SK-N-SH (cell line): Measurements from ENCODE around the gene AKAP6. TPM values are rescaled to one million over a fixed set of nuclear protein-coding genes. Genes with fewer than 3 reads are reported as not detected.

ENCODE experiments used
- CTCF ChIA-PET: fragments of 300-600, 350-600 bp; formaldehyde crosslinking; extraction: SDS; loops from one replicate; lab custom pipeline; 2021; lab: Yijun Ruan, JAX
- POLR2A ChIA-PET: fragments of 350-600 bp; sonication (Branson Sonifier 250); formaldehyde crosslinking; extraction: SDS; loops from one replicate; lab custom pipeline; 2020; ENCODE audit warnings: antibody characterized with exemption, inconsistent platforms; lab: Yijun Ruan, JAX
- DNase-seq: peaks from one replicate; pipeline ENCODE4 v3.0.0; 2012
- H2AFZ ChIP-seq: fragments of 200-600 bp; sonication (generic); 2 replicates; pipeline ENCODE4 v1.8.1; 2016; ENCODE audit warnings: antibody characterized with exemption, mild to moderate bottlenecking, low read depth
- H3F3A ChIP-seq: fragments of 200-600 bp; sonication (generic); replicated peaks from 2 replicates; pipeline ENCODE3; 2016; ENCODE audit warnings: antibody characterized with exemption, mild to moderate bottlenecking; ENCODE audit not compliant: insufficient read depth
- H3K27ac ChIP-seq, 2 experiments: fragments of 200-500 bp in 1 of 2; fragments of 200-600 bp in 1 of 2; sonication (Bioruptor generic) in 1 of 2; sonication (generic), shearing (Covaris generic) in 1 of 2; 2 replicates each; pipeline versions ENCODE4 v1.5.1 to v1.6.1; 2014 to 2016; ENCODE audit warnings: low read depth in 2 of 2, inconsistent platforms in 1 of 2, low read length in 1 of 2, mild to moderate bottlenecking in 1 of 2, mixed read lengths in 1 of 2
- H3K27me3 ChIP-seq: fragments of 200-600 bp; sonication (generic), shearing (Covaris generic); 2 replicates; pipeline ENCODE4 v1.6.1; 2016; ENCODE audit warnings: mixed run types; ENCODE audit not compliant: insufficient read depth
- H3K36me3 ChIP-seq, 2 experiments: fragments of 200-500 bp in 1 of 2; fragments of 200-600 bp in 1 of 2; sonication (Bioruptor generic) in 1 of 2; sonication (generic) in 1 of 2; replicated peaks in 1 of 2; 2 replicates each; pipeline versions ENCODE3 to v1.5.1; 2014 to 2016; ENCODE audit warnings: low read length in 1 of 2, mild to moderate bottlenecking in 1 of 2; ENCODE audit not compliant: insufficient read depth in 2 of 2, control insufficient read depth in 1 of 2
- H3K4me1 ChIP-seq, 2 experiments: fragments of 200-500 bp in 1 of 2; fragments of 200-600 bp in 1 of 2; sonication (Bioruptor generic) in 1 of 2; sonication (generic), shearing (Covaris generic) in 1 of 2; 2 replicates each; pipeline versions ENCODE4 v1.5.1 to v1.6.1; 2014 to 2016; ENCODE audit warnings: low read depth in 1 of 2, low read length in 1 of 2, mixed run types in 1 of 2; ENCODE audit not compliant: insufficient read depth in 2 of 2, control insufficient read depth in 1 of 2
- H3K4me2 ChIP-seq: fragments of 200-600 bp; sonication (generic), shearing (Covaris generic); 2 replicates; pipeline ENCODE4 v1.6.1; 2017; ENCODE audit warnings: mixed run types
- H3K4me3 ChIP-seq, 2 experiments: fragments of 200-500 bp in 1 of 2; fragments of 200-600 bp in 1 of 2; sonication (Bioruptor generic) in 1 of 2; sonication (generic), shearing (Covaris generic) in 1 of 2; 2 replicates each; pipeline versions ENCODE4 v1.5.1 to v1.8.1; 2014 to 2016; ENCODE audit warnings: low read depth in 2 of 2, inconsistent platforms in 1 of 2, low read length in 1 of 2, mild to moderate bottlenecking in 1 of 2, mixed read lengths in 1 of 2, moderate library complexity in 1 of 2
- H3K79me2 ChIP-seq: fragments of 200-600 bp; sonication (generic); 2 replicates; pipeline ENCODE4 v1.8.1; 2017; ENCODE audit warnings: mild to moderate bottlenecking; ENCODE audit not compliant: insufficient read depth
- H3K9ac ChIP-seq: fragments of 200-600 bp; sonication (generic); 2 replicates; pipeline ENCODE4 v1.6.1; 2017; ENCODE audit warnings: mixed run types
- H3K9me2 ChIP-seq: fragments of 200-600 bp; sonication (generic); 2 replicates; pipeline ENCODE4 v1.6.1; 2017; ENCODE audit warnings: mixed run types
- H3K9me3 ChIP-seq: fragments of 200-600 bp; sonication (generic); 2 replicates; pipeline ENCODE4 v1.6.1; 2017; ENCODE audit warnings: mixed run types, mild to moderate bottlenecking, moderate library complexity
- H4K20me1 ChIP-seq: fragments of 200-600 bp; sonication (generic); 2 replicates; pipeline ENCODE4 v1.6.1; 2017; ENCODE audit warnings: mild to moderate bottlenecking, mixed run types; ENCODE audit not compliant: insufficient read depth
- CHD2 ChIP-seq: fragments of 150-350 bp; IDR thresholded peaks from 2 replicates; pipeline ENCODE4 v1.6.1; 2018; ENCODE audit warnings: low read length; ENCODE audit not compliant: partially characterized antibody
- EP300 ChIP-seq, 2 experiments: IDR thresholded peaks; 2 replicates each; pipeline versions ENCODE4 v1.4.0 to v1.6.1; 2012; ENCODE audit warnings: borderline replicate concordance in 1 of 2, low read depth in 1 of 2, low read length in 1 of 2
- EZH2phosphoT487 ChIP-seq: fragments of 200-600 bp; sonication (generic); IDR thresholded peaks from 2 replicates; pipeline ENCODE4 v1.6.1; 2017; ENCODE audit warnings: low read depth, mixed run types, mild to moderate bottlenecking, antibody characterized with exemption, moderate library complexity, borderline replicate concordance
- FOSL2 ChIP-seq: IDR thresholded peaks from 2 replicates; pipeline ENCODE4 v1.4.0; 2012; ENCODE audit warnings: low read depth, mild to moderate bottlenecking, moderate library complexity, borderline replicate concordance
- FOXJ3 ChIP-seq: sonication (generic); formaldehyde crosslinking; IDR thresholded peaks from 2 replicates; pipeline ENCODE4 v1.5.1; 2020; ENCODE audit warnings: mild to moderate bottlenecking, missing genetic modification reagents
- GATA2 ChIP-seq: sonication (generic); formaldehyde crosslinking; IDR thresholded peaks from 2 replicates; pipeline ENCODE4 v1.5.0; 2020; ENCODE audit warnings: mild to moderate bottlenecking, missing genetic modification reagents
- JUND ChIP-seq: IDR thresholded peaks from 2 replicates; pipeline ENCODE4 v1.4.0; 2012
- MAX ChIP-seq: IDR thresholded peaks from 2 replicates; pipeline ENCODE4 v1.4.0; 2012; ENCODE audit warnings: low read depth
- MXI1 ChIP-seq: IDR thresholded peaks from 2 replicates; pipeline ENCODE4 v1.6.1; 2012; ENCODE audit warnings: mild to moderate bottlenecking, low read depth, low read length, improper control_type of control experiment
- NRF1 ChIP-seq: IDR thresholded peaks from 2 replicates; pipeline ENCODE4 v1.6.1; 2012; ENCODE audit warnings: low read depth, mild to moderate bottlenecking, low read length
- POLR2AphosphoS5 ChIP-seq: IDR thresholded peaks from 2 replicates; pipeline ENCODE4 v1.6.1; 2012; ENCODE audit warnings: low read depth, low read length
- RAD21 ChIP-seq: IDR thresholded peaks from 2 replicates; pipeline ENCODE4 v1.6.1; 2012; ENCODE audit warnings: mild to moderate bottlenecking, low read length
- RFX5 ChIP-seq: IDR thresholded peaks from 2 replicates; pipeline ENCODE4 v1.6.1; 2012; ENCODE audit warnings: mild to moderate bottlenecking, improper control_type of control experiment, low read length
- TCF12 ChIP-seq: IDR thresholded peaks from 2 replicates; pipeline ENCODE4 v1.4.0; 2012
- TEAD4 ChIP-seq: IDR thresholded peaks from 2 replicates; pipeline ENCODE4 v1.4.0; 2012; ENCODE audit warnings: mild to moderate bottlenecking, borderline replicate concordance; ENCODE audit not compliant: insufficient read depth
- YY1 ChIP-seq: IDR thresholded peaks from 2 replicates; pipeline ENCODE4 v1.4.0; 2012; ENCODE audit warnings: low read depth, mild to moderate bottlenecking
- WGBS: methylation state at CpG from one replicate; pipeline ENCODE4 v1.1.6; 2017; ENCODE audit warnings: low lambda C conversion rate; 5-methylcytosine and 5-hydroxymethylcytosine counted together
- polyA plus RNA-seq, 3 experiments: library from polyadenylated mRNA; depleted of rRNA; stranded (reverse); fragments of >200 nt; gene quantifications; 2 replicates each; pipeline ENCODE4 v1.2.3, GENCODE V29; 2012
- TF ChIP-seq, protein P1 (sequence below): IDR thresholded peaks from 2 replicates; pipeline ENCODE4 v1.4.0; 2012; ENCODE audit warnings: low read depth, borderline replicate concordance
- TF ChIP-seq, protein P2 (sequence below): fragments of 150-350 bp; IDR thresholded peaks from 2 replicates; pipeline ENCODE4 v1.6.1; 2017; ENCODE audit warnings: antibody characterized with exemption, low read length, low read depth, borderline replicate concordance

The AKAP6 gene
- polyA plus RNA-seq, 1 of the 3 experiments (the other 2 are of a cell fraction), result 1.7 TPM

DNA sequence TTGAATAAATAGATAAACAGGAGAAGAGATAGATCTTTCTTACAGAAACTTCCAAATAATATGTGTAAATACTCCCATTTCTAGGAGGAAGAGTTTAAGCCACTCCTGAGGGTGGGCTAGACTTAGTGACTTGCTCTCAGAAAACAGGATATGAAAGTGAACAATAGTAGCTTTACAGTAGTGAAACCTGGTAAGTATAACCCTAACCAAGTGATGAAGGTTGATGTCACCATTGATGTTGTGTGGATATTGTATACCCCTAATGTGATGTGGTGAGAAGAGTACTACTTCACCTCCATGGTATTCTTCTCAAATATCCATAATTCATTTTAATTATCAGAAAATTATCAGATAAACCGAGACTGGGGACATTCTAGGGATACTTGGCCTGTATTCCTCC, 20.9 kb downstream of the AKAP6 start (continued):
- TF ChIP-seq CHD2 (no peak), YY1 (no peak), TEAD4 (no peak), FOXJ3 (CRISPR knock-in tag) (no peak), MXI1 (no peak)

GRCh38 chr14:32352631-32353030, 23.5 kb downstream of the AKAP6 start:
- Histone ChIP-seq H3K9ac (no peak overlapping the region), H4K20me1 (no peaks in the 10 kb centered on the region), H3K9me2 (no peaks in the 10 kb centered on the region), H3K27me3 (no peaks in the 10 kb centered on the region), H3K4me2 (no peak overlapping the region), H3F3A (peaks cover 13% of the 10 kb centered on the region), H3K27ac (peak overlapping the region in 1 of 2 experiments; percentile 44; a peak in 2 of 4 replicates), H3K4me1 (peaks cover 0 to 4% of the 10 kb centered on the region in 2 experiments; a peak in 1 of 4 replicates), H3K9me3 (no peaks in the 10 kb centered on the region), H2AFZ (no peak overlapping the region), H3K79me2 (no peaks in the 10 kb centered on the region), H3K36me3 (peaks cover 0 to 3% of the 10 kb centered on the region in 2 experiments), H3K4me3 (no peak overlapping the region)
- no peak for DNase-seq
- TF ChIP-seq TCF12, result no peak
- no peak for TF ChIP-seq RFX5
- TF ChIP-seq NRF1, result no peak
- TF ChIP-seq FOSL2, result no peak
- TF ChIP-seq GATA2, result no peak
- no peak for TF ChIP-seq YY1
- TF ChIP-seq JUND, result no peak
- no peak for TF ChIP-seq RAD21
- TF ChIP-seq EP300 (IDR thresholded peaks at IDR 0.05; ENCODE audit: borderline replicate concordance in 1 of 2, low read depth in 1 of 2, low read length in 1 of 2), result no peak
- TF ChIP-seq CHD2, result no peak
- TF ChIP-seq, protein P1, sequence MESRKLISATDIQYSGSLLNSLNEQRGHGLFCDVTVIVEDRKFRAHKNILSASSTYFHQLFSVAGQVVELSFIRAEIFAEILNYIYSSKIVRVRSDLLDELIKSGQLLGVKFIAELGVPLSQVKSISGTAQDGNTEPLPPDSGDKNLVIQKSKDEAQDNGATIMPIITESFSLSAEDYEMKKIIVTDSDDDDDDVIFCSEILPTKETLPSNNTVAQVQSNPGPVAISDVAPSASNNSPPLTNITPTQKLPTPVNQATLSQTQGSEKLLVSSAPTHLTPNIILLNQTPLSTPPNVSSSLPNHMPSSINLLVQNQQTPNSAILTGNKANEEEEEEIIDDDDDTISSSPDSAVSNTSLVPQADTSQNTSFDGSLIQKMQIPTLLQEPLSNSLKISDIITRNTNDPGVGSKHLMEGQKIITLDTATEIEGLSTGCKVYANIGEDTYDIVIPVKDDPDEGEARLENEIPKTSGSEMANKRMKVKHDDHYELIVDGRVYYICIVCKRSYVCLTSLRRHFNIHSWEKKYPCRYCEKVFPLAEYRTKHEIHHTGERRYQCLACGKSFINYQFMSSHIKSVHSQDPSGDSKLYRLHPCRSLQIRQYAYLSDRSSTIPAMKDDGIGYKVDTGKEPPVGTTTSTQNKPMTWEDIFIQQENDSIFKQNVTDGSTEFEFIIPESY, result no peak
- no peak for TF ChIP-seq MAX
- TF ChIP-seq EZH2phosphoT487, result no peak
- TF ChIP-seq, protein P2, sequence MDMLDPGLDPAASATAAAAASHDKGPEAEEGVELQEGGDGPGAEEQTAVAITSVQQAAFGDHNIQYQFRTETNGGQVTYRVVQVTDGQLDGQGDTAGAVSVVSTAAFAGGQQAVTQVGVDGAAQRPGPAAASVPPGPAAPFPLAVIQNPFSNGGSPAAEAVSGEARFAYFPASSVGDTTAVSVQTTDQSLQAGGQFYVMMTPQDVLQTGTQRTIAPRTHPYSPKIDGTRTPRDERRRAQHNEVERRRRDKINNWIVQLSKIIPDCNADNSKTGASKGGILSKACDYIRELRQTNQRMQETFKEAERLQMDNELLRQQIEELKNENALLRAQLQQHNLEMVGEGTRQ, result no peak
- TF ChIP-seq POLR2AphosphoS5, result no peak
- POLR2A ChIA-PET, result no interaction called here
- CTCF ChIA-PET, result no interaction called here
- WGBS, result 67% methylated on average over 4 of the region's 4 CpGs
